SK-N-SH (cell line): Measurements from ENCODE around the gene DYRK1A.

ENCODE experiments used
- ELF1 ChIP-seq: IDR thresholded peaks from 2 replicates; pipeline ENCODE4 v1.4.0; 2012
- EP300 ChIP-seq, 2 experiments: IDR thresholded peaks; 2 replicates each; pipeline versions ENCODE4 v1.4.0 to v1.6.1; 2012; ENCODE audit warnings: borderline replicate concordance in 1 of 2, low read depth in 1 of 2, low read length in 1 of 2
- GABPA ChIP-seq: IDR thresholded peaks from 2 replicates; pipeline ENCODE4 v1.4.0; 2012; ENCODE audit warnings: low read depth, mild to moderate bottlenecking
- JUND ChIP-seq: IDR thresholded peaks from 2 replicates; pipeline ENCODE4 v1.4.0; 2012
- POLR2AphosphoS5 ChIP-seq: IDR thresholded peaks from 2 replicates; pipeline ENCODE4 v1.6.1; 2012; ENCODE audit warnings: low read depth, low read length
- RFX5 ChIP-seq: IDR thresholded peaks from 2 replicates; pipeline ENCODE4 v1.6.1; 2012; ENCODE audit warnings: mild to moderate bottlenecking, improper control_type of control experiment, low read length
- TEAD4 ChIP-seq: IDR thresholded peaks from 2 replicates; pipeline ENCODE4 v1.4.0; 2012; ENCODE audit warnings: mild to moderate bottlenecking, borderline replicate concordance; ENCODE audit not compliant: insufficient read depth
- TF ChIP-seq, protein P1 (sequence below): fragments of 200-600 bp; sonication (generic); IDR thresholded peaks from 2 replicates; pipeline ENCODE4 v1.6.1; 2017; ENCODE audit warnings: antibody characterized with exemption, mild to moderate bottlenecking, moderate library complexity
- TF ChIP-seq, protein P2 (sequence below): IDR thresholded peaks from 2 replicates; pipeline ENCODE4 v1.6.1; 2012; ENCODE audit warnings: mild to moderate bottlenecking, low read depth, low read length, moderate library complexity
- TF ChIP-seq, protein P3 (sequence below): IDR thresholded peaks from 2 replicates; pipeline ENCODE4 v1.4.0; 2012; ENCODE audit warnings: low read depth
- TF ChIP-seq, protein P4 (sequence below): IDR thresholded peaks from 2 replicates; pipeline ENCODE4 v1.4.0; 2012; ENCODE audit warnings: low read depth, borderline replicate concordance

DNA sequence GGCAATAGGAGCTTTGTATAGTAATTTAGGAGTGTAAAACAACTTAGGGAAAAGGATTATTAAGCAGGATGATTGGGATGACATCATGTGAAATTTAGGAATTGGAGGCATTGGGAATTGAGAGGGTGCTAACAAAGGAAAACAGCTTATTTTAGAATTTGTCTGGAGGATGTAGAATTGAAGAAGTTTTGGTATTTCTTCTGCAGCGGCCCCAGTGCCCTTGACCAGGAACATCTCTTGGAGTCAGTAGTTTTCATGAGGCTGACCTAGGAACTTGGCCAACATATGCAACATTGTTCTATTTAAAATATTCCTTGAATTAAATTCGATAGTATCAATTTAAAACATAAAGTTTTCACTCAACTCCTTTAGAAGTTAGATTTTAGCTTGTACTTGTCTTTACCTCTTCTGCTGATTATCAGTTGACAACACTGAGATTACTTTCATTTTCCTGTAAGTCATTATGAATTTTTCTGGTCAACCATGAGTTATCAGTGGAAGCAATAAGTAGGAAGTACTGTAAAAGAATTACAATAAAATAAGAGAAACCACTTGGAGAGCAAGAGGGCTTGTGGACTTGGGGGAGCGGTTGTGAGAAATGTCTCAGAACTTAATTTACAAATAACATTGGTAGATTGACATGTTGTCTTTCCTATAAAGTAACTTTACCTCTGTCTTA is 52.8 kb downstream of the DYRK1A start:
- TF ChIP-seq ELF1 = no peak
- TF ChIP-seq, protein P1, sequence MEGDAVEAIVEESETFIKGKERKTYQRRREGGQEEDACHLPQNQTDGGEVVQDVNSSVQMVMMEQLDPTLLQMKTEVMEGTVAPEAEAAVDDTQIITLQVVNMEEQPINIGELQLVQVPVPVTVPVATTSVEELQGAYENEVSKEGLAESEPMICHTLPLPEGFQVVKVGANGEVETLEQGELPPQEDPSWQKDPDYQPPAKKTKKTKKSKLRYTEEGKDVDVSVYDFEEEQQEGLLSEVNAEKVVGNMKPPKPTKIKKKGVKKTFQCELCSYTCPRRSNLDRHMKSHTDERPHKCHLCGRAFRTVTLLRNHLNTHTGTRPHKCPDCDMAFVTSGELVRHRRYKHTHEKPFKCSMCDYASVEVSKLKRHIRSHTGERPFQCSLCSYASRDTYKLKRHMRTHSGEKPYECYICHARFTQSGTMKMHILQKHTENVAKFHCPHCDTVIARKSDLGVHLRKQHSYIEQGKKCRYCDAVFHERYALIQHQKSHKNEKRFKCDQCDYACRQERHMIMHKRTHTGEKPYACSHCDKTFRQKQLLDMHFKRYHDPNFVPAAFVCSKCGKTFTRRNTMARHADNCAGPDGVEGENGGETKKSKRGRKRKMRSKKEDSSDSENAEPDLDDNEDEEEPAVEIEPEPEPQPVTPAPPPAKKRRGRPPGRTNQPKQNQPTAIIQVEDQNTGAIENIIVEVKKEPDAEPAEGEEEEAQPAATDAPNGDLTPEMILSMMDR = no peak
- TF ChIP-seq, protein P2, sequence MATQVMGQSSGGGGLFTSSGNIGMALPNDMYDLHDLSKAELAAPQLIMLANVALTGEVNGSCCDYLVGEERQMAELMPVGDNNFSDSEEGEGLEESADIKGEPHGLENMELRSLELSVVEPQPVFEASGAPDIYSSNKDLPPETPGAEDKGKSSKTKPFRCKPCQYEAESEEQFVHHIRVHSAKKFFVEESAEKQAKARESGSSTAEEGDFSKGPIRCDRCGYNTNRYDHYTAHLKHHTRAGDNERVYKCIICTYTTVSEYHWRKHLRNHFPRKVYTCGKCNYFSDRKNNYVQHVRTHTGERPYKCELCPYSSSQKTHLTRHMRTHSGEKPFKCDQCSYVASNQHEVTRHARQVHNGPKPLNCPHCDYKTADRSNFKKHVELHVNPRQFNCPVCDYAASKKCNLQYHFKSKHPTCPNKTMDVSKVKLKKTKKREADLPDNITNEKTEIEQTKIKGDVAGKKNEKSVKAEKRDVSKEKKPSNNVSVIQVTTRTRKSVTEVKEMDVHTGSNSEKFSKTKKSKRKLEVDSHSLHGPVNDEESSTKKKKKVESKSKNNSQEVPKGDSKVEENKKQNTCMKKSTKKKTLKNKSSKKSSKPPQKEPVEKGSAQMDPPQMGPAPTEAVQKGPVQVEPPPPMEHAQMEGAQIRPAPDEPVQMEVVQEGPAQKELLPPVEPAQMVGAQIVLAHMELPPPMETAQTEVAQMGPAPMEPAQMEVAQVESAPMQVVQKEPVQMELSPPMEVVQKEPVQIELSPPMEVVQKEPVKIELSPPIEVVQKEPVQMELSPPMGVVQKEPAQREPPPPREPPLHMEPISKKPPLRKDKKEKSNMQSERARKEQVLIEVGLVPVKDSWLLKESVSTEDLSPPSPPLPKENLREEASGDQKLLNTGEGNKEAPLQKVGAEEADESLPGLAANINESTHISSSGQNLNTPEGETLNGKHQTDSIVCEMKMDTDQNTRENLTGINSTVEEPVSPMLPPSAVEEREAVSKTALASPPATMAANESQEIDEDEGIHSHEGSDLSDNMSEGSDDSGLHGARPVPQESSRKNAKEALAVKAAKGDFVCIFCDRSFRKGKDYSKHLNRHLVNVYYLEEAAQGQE = no peak
- no peak for TF ChIP-seq RFX5
- TF ChIP-seq, protein P3, sequence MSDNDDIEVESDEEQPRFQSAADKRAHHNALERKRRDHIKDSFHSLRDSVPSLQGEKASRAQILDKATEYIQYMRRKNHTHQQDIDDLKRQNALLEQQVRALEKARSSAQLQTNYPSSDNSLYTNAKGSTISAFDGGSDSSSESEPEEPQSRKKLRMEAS = no peak
- no peak for TF ChIP-seq EP300 (IDR thresholded peaks at IDR 0.05; ENCODE audit: borderline replicate concordance in 1 of 2, low read depth in 1 of 2, low read length in 1 of 2)
- no peak for TF ChIP-seq TEAD4
- no peak for TF ChIP-seq POLR2AphosphoS5
- TF ChIP-seq GABPA = no peak
- TF ChIP-seq, protein P4, sequence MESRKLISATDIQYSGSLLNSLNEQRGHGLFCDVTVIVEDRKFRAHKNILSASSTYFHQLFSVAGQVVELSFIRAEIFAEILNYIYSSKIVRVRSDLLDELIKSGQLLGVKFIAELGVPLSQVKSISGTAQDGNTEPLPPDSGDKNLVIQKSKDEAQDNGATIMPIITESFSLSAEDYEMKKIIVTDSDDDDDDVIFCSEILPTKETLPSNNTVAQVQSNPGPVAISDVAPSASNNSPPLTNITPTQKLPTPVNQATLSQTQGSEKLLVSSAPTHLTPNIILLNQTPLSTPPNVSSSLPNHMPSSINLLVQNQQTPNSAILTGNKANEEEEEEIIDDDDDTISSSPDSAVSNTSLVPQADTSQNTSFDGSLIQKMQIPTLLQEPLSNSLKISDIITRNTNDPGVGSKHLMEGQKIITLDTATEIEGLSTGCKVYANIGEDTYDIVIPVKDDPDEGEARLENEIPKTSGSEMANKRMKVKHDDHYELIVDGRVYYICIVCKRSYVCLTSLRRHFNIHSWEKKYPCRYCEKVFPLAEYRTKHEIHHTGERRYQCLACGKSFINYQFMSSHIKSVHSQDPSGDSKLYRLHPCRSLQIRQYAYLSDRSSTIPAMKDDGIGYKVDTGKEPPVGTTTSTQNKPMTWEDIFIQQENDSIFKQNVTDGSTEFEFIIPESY = no peak
- no peak for TF ChIP-seq JUND
